Right lobe of liver (tissue), 4 donors: Measurements from ENCODE around the gene NUDT16.

Source experiments
- CTCF ChIP-seq, 4 donors: fragments of 200-600 bp in 3 of 4; fragments of 450-650 bp in 1 of 4; IDR thresholded peaks; one replicate each; pipeline versions ENCODE4 v1.5.1 to v1.8.0; 2016 to 2022; ENCODE audit warnings: antibody characterized with exemption in 4 of 4, mild to moderate bottlenecking in 2 of 4
- POLR2A ChIP-seq: fragments of 450-650 bp; IDR thresholded peaks from one replicate; pipeline ENCODE4 v1.6.1; 2017; ENCODE audit warnings: antibody characterized with exemption, mild to moderate bottlenecking
- donor health status: DM: no; HTN: no; CAD: no.
- donor health status: DM: no; HTN: no; CAD: no.
- donor health status: DM: no; HTN: yes; CAD: no.

GRCh38 chr3:131357275-131357674 is 24.3 kb upstream of the NUDT16 start:
- TF ChIP-seq CTCF (IDR thresholded peaks at IDR 0.05), result no peak
- TF ChIP-seq POLR2A, result no peak
